ENCODE data around the gene SH3BP2. TPM values are rescaled to one million over a fixed set of nuclear protein-coding genes. Genes with fewer than 3 reads are reported as not detected.

The SH3BP2 gene
- total RNA-seq, 1 donor from 2014 or later, result 39.2 TPM

DNA sequence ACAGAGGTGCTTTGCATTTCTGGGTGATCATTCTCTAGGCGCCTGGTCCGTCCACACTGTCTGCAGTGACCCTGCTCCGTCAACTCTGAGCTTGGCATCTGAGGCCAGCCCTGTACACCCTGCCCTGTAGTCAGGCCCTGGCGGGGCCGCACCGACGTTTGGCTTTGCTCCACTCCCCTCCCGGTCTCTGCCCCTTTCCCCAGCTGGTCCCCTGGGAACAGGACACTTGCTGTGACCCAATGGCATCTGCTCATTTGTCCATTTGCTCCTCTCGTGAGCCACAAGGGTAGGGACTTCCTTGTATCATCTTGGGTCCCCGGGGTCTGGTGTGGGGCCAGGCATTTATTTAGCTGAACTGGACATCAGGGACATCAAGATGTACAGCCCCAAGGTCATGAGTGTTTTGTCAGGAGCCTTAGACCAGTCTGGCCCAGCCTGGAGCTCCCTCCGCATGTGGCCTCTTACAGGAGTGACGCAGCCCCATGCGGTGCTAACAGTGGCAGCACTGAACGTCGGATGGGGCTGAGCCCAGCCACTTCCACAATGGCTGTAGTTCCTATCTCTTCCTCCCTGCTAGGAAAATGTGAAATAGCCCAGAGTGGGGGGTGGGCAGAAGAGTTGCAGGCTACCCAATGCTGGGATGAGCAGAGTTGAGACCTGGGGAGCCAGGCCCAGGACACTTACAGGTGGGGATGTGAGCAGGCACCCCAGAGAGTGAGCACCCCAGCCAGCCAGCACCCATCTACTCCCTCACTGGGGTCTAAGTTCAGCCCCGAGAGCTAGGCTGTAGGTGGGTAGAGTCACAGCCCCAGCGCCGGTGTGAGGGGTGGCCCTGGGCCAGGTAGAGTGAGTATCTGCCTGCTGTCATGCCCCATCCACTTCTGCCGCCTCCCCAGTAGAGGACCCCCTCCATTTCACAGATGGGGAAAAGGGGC lies 2.0 kb upstream of the SH3BP2 start:
- no peak for DNase-seq

DNA sequence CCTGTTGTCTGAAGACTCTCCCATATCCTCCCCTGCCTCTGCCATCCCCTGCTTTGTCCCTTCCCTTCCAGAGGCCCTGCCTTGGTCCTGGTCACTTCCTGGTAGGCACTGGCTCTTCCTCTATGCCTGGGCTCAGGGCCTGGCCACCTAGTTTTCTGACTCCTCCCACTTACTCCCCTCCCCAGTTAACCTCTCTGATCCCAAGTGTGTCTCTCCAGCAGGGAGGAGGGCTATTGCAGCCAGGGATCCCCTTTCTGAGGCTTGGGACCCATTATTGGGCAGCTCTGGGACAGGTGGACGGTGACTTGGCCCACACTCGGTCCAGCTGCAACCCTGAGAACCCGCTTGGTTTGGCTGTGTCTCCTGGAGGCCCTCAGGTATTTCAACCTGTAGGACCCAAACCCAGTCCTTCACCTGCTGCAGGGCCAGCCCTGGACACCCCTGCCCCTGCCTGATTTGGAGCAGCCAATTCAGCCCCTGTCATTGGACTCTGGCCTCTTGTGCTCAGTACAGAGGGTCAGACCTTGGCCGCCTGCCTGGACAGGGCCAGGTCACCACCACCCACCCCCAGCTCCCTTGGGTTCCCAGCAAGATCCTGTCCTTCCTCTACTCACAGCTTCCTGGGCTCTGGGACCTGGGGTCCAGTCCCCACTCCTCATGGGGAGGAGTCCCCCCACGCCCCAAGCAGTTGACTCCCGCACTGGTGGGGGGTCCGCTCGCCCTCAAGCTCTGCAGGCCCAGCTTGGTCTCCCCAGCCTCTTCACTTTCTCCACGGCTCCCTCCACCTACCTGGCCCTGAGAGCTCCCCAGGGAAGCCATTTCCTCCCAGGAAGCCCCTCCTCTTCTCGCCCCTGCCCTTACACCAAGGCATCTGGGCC lies 1.1 kb upstream of the SH3BP2 start:
- no peak for DNase-seq

DNA sequence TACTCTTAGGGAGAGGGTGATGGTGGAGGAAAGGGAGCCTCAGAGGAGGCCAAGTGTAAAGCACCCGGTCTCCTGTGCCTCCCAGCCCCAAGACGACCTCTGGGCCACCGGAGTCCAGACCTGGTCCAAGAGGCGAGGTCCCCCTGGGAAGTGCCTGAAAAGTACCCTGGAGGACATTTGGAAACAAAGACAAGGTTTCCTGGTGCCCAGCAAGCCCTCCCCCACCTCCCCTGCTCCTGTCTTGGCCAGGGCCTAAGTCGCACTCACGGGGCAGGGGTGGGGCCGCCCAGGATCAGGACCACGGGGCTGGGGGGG lies 532 bp upstream of the SH3BP2 start:
- no peak for DNase-seq

DNA sequence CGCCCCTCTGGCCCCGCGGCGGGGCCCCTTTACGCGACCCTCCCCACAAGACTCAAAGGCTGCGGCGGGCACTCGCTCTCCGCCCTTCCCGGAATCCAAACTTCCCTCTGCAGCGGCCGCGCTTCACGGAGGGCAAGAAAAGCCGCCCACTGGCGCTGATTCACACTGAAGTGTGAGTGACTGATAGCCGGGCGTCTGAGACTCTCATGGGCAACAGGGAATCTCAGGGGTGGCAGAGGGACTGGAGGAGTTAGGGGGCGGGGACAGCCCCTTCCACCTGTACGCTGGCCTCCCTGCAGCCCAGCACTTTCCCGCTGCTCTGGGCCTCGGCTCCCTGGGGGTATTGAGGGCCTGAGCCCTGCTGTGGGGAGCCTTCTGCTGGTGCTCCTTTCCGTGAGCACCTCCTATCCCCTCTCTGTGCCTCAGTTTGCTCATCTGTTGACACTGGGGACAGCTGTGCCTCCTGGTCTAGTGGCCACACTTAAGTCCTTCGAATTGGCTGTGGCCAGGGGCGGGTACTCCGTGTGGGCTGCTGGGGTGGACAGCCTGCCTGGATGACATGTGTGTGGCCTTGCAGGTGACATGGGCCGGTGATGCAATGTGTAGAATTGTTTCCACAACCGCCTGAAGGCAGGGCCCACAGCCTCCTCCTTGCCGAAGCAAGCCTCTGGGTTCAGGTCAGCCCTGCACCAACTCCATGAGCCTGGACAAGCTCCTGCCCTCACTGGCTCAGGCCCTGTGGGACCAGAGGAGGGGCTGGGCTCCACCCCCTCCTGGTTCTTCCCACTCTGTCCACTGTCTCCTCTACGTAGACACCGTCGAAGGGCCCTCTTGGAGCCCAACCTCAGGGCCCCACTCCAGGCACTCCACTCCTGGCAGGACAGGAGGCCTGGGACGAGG lies 951 bp downstream of the SH3BP2 start:
- DNase-seq, result no peak

DNA sequence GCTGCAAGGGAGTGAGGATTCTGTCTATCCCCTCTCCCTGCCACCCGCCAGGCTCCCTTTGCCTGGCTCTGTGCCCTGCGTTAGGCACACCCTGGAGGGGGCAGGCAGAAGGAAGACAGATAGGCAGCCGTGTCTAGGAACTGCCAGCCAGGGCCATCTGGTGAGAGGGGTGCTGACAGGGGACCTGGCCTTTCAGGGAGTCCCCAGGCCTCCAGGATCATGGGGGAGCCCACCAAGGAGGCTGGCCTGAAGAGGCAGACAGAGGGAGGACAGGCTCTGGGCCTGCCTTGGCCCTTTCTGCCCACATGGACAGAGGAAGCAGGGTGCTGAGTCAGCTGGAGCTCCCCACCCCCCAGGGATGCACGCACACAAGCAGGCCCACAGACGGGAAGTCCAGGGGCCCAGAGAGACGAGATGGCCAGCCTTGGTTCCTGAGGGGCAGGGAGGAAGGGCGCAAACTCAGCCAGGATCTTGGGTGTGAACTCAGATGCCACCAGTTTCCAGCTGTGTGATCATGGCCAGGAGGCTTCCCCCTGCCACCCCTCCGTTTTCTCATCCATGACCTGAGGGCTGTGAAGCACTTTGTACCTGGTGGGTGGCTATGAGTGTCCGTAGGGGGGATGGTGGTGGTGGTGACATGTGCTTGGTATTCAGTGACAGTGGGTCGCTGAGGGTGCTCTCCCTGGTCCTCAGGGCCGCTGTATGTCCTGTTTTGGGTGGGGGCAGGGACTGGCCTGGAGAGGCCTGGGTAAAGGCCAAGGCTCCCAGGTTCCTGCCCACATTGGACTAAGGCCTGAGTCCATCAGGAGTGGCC lies 1.8 kb downstream of the SH3BP2 start:
- peak; percentile 51 for DNase-seq

DNA sequence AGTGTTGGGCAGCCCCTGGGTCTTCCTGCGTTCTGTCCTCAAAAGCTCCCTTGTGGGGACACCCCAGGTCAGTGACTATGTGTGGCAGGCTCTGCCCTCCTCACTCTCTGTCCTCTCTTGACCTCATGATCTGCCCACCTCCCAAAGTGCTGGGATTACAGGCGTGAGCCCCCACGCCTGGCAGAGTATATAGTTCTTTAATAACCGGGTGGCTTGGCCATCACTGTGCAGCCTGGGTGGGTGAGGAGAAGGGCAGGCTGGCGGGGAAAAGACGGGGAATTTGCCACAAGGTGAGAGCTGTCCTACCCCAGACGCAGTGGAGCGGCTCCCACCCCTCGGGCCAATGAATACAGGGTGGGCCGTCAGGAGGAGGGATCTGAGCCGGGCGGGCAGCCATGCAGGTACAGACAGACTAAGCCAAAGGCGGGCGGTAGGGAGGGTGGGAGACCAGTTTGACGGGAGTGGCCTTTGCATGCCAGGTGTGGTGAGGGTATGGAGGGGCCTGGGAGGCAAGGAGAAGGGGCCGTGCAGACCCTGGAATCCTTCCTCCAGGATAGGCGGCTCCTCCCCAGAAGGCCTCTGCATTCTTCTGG lies 2.5 kb downstream of the SH3BP2 start:
- no peak for DNase-seq

DNA sequence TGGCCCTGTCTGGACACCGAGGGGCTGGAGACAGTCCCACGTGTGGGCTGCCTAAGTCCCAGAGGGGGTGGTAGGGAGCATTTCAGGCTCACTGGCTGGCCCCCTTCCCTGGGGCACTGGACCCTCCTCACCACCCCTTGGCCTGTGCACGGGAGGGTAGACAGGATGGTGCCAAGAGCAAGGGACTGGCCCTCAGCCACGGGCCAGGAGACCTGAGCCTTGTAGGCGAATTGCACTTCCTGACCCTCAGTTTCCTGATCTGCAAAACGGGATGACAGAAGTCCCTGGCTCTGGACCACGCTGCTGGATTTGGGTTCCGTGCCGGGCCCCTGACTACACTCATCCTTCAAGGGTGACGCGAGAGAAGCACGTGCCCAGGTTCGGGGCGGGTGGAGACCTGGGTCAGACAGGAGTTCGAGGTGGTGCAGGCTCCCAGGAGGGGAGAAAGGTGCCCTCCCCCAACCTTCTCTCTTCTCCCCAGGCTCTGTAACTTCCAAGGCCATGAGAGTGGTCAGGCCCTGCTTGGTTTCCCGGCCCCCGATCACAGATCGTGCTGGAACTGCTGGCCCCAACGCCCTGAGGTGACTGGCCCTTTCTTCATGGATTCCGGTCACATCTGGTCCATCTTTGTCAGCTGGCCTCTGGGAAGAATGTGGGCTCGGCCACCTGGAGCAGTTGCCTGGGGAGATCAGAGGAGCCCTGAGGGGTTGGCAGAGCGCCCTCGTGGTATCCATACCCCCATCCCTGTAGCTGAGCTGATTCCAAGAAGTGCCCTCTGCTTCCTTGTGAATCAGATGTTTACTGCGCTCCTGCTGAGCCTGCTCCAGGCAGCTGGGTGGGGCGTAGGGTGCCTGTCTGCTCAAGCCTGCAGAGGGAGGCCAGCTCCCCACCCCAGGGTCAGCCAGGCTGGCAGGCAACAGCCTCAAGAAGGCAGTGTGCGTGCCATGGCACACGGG lies 3.3 kb downstream of the SH3BP2 start:
- DNase-seq, result peak; percentile 51

DNA sequence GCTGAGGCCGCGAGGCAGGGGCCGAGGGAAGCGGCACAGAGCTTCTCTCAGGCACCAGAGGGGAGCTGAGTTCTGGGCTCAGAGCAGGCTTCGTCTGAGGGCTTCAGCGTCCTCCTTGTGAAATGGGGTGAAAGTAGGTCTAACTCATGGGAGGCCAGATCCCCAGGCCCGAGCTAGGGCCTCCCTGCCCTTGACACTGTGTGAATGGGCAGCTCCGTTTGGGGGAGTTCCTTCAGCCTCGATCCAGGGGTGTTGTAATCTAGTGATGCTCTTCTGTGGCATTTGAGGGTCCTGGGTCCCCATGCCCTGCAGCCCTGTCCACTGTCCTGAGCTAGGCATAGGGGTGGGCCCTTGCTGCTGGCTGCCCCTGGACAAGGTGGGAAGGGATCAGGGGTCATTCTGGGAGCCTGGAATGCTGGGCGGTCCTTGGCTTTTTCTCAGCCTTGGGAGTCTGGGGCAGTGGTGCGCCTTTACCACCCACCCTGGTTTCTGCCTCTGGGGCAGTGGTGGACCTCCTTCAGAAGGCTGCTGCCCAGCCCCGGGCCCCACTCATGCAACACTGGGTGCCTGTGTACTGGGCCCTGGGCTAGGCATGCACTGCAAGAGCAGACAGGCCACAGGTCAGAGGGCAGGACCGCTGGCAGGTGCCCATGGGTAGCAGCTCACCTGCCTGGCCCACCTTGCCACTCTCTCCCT lies 4.1 kb downstream of the SH3BP2 start:
- DNase-seq, result no peak

DNA sequence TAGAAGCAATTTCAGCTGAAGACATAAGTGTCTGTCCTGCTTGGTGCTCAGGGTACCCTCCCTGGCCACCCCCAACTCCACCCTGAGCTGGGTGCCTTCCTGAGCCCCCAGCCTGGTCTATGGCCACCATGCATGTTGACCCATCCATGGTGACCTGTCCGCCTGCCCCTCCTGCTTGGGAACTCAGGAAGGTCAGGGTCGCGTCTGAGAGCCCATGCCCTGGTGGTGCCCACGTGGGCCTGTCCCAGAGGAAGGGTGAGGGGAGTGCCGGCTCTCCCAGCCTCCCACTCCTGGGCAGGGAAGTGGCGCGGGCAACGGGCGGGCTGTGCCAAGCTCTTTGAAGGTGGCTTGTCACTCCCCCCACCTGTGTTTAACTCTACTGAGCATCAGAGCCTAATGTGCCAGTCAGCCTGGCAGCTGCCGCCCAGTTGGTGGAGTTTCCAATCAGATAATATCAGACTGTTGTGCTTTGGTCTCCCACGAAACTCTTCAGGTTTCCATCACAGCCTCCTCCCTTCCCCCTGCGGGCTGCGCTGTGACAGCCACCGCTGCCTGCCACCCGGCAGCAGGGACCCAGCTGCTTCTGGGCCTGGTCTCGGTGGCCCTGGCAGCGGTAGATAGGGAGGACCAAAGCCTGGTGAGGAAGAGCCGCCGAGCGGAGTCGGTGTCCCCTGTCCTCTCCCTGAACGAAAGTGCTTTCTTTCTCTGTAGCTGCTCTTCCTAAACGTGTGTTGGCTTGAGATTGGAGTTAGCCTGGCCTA lies 4.8 kb downstream of the SH3BP2 start:
- DNase-seq, result peak; percentile 43

DNA sequence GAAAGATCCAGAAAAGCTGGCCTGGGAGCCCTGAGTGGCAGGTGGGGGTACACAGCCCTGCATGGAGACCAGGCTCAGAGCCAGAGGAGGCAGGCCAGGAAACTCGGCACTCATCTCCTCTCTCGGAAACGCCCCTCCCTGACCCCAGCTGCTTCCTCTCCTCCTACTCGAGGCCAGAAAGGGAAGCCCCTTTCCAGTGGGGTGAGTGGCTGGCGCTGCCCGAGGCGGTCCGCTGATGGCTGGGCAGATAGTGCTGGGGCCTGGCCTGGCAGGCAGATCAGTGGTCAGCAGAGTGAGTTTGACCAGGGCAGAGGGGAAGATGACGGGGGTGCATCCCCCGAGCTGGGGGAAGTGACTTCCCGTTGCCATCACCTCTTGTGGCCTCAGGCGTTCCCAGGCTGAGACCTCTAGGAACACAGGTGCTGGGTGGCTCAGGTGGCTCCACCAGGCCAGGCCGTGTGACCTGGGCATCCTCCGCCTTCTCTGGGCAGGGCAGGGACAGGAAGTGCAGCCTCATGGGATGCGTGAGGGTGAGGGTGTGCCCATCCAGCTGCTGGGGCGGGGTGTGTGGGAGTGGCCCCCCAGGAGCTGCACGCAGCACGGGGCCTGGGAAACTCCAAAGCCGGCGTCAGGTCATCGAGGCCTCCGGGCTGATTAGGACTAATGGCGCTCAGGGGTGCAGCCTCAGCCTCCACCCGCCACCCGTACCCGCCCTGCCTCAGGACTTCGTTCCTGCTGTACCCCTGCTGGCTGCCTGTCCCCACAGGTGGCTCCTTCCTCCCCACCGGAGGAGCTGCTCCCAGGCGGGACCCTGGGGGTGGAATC lies 5.7 kb downstream of the SH3BP2 start:
- DNase-seq, result peak; percentile 94

DNA sequence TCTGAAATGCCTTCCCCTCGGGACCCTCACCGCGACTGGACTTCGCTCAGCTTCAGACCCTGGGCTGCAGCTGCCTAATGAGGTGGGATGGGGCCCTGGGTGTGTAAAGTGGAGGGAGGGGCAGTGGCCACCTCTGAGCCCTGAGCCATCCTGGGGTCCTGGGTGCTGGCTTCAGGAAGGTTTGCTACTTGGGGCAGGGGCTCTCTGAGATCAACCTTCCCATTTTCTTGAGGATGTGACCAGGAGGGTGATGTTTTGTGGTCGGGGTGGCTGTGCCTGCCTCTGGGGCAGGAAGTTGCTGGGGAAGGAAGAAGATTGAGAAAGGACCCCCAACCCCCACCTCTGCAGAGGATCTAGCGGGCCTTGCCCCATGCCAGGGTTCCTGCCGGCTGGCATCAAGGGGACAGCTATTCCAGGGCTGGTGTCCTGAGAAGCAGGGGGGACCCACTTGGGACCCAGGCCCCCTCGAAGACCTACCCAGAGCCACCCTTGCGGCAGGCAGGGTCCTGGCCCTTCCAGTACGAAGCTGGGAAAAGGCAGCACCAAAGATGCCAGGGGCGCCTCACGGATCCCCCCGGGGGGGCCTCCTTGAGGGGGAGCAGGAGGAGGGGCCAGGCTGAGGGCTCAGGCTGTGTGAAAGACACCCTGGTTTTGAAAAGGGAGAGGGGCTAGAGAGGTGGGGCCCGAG lies 6.5 kb downstream of the SH3BP2 start:
- no peak for DNase-seq

DNA sequence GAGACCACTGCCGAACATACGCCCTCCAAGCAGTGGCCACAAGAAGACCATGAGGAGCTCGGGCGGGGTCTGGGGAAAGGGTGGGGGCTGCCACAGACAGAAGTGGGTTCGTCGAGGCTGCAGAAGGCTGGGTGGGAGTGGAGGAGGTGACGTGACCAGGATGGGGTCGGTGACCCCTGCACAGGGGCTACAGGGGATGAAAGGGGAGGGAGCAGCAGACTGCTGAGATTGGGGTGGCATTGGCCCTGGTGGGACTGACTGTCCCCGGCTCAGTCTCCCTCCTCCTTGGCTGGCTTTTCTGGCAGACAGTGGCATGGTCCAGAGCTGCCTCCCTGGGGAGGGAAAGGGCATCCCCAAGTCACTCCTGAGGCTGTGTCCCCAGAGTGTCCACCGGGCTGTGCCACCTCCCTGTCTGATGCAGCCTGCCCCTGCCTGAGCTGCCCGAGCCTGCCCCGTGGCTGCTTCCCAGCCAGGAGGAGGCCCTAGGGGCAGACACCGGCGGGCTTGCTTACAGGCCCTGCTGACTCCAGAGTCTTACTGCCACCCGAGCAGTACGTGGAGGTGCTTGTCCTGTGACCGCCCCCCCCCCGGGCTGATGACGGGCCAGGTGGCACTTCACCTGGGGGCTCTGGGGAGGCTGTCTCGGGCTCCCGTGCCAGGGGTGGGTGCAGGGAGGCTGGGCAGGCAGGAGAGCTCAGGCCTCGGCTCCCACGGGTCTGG lies 7.2 kb downstream of the SH3BP2 start:
- DNase-seq, result no peak

DNA sequence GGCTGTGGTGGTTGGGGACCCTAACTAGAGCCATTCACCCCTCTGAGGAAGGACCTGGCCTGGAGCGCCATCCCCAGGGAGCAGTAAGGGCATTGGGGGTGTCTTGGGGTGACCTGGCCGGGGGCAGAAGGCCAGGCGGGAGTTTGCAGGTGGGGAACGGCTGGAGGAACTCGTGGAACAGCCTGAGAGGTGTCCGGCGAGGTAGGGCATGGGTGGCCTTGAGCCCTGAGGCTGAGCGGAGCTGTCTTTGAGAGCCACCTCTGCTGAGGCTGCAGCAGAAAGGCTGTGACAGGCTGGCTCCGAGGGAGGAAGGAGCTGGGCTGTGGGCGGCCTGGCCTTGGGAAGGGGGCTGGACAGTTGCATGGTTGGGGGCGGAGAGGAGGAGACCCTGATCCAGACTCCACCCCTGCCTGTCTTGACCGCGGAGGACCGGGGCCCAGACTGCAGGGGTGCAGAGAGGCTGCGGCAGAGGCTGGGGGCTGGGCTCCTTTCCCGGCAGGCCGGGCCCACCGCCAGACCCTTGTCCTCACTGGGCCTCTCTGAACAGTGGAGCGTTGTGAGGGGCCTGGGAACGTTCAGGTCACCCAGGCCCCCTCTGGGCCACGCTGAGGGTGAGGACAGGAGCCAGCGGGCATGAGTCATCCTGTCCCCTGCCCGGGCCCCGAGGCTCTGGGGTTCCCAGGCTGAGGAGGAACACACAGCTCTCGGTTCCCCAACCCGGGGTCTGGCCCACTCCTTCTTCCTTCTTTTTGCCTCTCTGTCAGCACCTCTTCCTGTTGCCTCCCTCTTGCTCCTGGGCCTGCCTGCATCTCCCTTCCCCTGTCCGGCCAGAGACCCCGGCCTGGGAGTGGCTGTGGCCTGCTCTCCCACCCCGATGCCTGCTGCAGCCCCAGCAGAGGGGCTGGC lies 8.1 kb downstream of the SH3BP2 start:
- DNase-seq, result peak; percentile 93

DNA sequence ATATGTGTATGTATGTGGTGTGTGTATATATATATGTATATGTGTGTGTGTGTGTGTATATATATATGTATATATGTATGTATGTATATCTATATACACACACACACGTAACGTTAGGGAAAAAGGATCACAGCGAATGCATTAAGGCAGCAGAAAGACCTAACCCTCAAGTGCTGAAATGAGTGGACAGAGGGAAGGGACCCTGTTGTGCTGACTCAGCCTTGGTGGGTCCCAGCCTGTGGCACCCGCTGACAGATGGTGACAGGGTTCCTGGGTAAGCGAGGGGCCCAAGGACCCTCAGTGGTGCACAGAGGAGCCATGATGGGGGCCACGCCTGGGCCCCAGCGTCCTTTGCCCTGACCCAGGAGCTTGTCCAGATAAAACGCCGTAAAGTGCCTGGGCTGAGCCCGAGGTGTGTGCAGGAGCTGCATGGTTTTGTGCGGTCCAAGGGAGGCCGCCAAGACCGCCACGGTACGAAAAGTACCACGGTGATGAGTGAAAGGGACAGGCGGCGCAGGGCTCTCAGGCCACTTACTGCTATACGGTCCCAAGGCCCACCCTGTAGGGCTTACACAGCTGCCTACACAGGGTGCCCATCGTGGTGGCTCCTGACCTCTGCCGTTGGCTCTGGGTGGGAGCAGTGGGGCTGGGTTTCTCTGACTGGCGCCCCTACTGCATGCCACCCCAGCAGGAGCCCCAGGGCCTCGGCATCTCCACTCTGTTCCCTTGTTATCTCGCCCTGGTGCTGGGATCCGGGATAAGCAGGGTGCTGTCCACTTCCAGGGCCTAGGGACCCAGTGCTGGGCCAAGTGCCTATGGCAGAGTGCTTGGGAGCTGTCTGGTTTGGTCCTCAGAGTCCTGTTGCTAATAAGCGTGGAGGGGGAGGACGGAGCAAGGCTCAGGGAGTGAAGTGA lies 10.0 kb downstream of the SH3BP2 start:
- peak; percentile 32 for DNase-seq
